ENCODE data around the gene TADA1.
A peak's percentile ranks its signal among the peaks of the same experiment; 100 is the strongest.
"Not testable (repeated sequence)": the region's sequence is repeated elsewhere in the genome, so short reads cannot be mapped to it uniquely, and the experiment has no call there.

Gene TADA1

DNA sequence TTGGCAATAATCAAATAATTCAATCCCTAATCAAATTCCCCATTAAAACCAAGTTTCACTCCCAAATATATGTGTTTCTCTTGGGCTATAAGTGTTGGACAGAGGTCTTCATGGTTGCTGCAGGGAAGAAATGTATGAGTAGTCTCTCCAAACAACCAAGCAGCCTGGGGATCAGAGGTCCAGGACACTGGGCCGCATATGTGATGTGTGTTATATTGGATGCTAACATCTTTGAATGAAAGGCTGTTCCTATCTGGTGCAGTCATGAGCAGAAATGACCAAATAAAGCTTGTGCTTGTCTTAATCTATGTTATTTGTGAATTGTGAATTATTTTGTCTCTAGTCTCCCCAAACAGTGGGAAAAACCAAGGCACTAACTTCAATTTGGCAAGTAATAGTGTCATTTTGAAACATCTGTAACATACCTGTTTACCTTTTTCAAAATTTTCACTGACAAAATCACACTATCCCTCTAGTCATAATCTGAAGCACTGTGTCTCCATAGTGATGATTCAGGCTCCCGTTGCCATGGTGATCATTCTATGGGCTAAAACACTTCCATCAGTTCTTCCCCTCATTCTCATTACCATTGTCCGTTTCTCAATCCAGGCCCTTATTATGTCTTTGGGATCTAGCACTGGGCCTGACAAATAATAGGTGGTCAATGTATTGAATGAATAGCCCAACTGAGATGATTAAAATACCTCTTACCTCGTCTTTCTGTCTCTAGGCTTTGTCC, 12.5 kb upstream of the TADA1 start:
- Histone ChIP-seq H3K36me3 (ENCODE audit: control insufficient read depth, low read depth, low read length) (no peaks in the 10 kb centered on the region), H3K4me3 (ENCODE audit: low read length) (no peak overlapping the region), H3K4me1 (ENCODE audit: control insufficient read depth, low read depth, low read length) (no peaks in the 10 kb centered on the region), H3K9me3 (ENCODE audit: control insufficient read depth, low read depth, low read length) (no peaks in the 10 kb centered on the region), H3K27ac (ENCODE audit: low read length) (no peak overlapping the region), H3K27me3 (ENCODE audit: control insufficient read depth, insufficient read depth, low read length) (peaks cover 15% of the 10 kb centered on the region), H3K9ac (ENCODE audit: low read length) (no peak overlapping the region)

DNA sequence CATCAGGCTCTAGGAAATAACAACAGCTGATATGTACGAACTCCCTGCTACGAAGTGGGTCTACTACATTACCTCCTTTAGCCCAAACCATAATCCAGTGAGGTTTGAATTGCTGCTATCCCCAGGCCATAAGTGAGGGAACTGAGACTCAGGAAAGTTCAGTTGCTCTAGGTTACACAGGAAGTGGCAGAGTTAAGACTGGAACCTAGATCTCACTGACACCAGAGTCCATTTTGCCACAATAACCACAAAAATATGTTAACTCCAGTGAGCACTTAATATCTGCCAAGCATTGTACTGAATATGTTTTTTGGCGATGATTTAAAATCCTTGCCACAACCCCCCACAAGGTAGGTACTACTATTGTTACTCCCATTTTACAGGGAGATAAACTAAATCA, 8.9 kb upstream of the TADA1 start:
- Histone ChIP-seq H3K4me3 (ENCODE audit: low read length) (no peak overlapping the region), H3K27me3 (ENCODE audit: control insufficient read depth, insufficient read depth, low read length) (peaks cover 22% of the 10 kb centered on the region), H3K9me3 (ENCODE audit: control insufficient read depth, low read depth, low read length) (no peaks in the 10 kb centered on the region), H3K4me1 (ENCODE audit: control insufficient read depth, low read depth, low read length) (no peaks in the 10 kb centered on the region), H3K9ac (ENCODE audit: low read length) (no peak overlapping the region), H3K27ac (ENCODE audit: low read length) (no peak overlapping the region), H3K36me3 (ENCODE audit: control insufficient read depth, low read depth, low read length) (no peaks in the 10 kb centered on the region)

DNA sequence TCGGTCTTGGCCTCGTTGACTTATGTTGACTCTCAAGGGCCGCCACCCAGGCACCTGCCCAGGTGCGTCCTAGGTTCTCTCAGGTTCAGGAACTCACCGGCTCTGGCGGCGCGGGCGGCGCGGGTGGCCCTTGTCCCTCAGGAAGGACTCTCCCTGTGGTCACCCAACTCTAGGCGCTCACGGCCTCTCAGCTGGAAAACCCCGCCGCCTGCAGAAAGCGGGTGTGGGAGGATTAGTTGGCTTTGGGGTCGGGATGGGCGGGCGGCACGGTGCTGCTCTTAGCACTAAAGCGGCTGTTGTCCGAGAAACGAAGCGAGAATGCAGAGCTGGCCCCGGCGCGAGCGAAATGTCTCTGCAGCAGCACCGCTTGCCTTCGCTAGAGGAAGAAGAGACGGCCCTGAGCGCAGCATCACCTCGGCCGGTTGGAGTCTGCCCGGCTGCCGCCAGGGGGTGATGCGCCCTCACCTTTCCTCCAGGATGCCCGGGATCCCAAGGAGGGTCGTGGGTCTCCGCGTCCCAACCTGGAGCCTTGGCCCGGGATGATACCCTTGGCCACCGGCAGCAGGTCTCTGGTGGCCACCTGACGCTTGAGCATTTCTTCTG, 8.1 kb upstream of the TADA1 start:
- Histone ChIP-seq H3K4me1 (ENCODE audit: control insufficient read depth, low read depth, low read length) (no peaks in the 10 kb centered on the region), H3K9ac (ENCODE audit: low read length) (no peak overlapping the region), H3K9me3 (ENCODE audit: control insufficient read depth, low read depth, low read length) (no peaks in the 10 kb centered on the region), H3K27me3 (ENCODE audit: control insufficient read depth, insufficient read depth, low read length) (peaks cover 22% of the 10 kb centered on the region), H3K4me3 (ENCODE audit: low read length) (peak overlapping the region; percentile 10), H3K36me3 (ENCODE audit: control insufficient read depth, low read depth, low read length) (no peaks in the 10 kb centered on the region), H3K27ac (ENCODE audit: low read length) (no peak overlapping the region)

DNA sequence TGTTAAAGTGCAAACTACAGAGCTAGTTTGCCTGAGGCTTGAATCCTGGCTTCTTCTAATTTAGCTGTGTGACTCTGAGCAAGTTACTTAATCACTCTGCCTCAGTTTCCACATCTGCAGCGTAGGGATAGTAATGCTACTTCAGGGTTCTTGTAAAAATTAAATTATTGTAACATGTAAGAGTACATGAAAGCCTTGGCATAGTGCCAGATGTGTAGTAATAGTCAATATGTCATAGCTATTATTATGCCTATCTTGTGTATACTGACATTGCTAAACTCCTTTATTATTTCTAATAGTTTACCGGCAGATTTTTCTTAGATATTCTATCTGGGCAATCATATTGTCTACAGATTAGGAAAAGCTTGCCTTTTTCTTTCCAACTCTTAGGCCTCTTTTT, 6.8 kb upstream of the TADA1 start:
- Histone ChIP-seq H3K9me3 (ENCODE audit: control insufficient read depth, low read depth, low read length) (no peaks in the 10 kb centered on the region), H3K4me3 (ENCODE audit: low read length) (no peak overlapping the region), H3K36me3 (ENCODE audit: control insufficient read depth, low read depth, low read length) (no peaks in the 10 kb centered on the region), H3K27ac (ENCODE audit: low read length) (no peak overlapping the region), H3K27me3 (ENCODE audit: control insufficient read depth, insufficient read depth, low read length) (peaks cover 22% of the 10 kb centered on the region), H3K4me1 (ENCODE audit: control insufficient read depth, low read depth, low read length) (no peaks in the 10 kb centered on the region), H3K9ac (ENCODE audit: low read length) (no peak overlapping the region)

DNA sequence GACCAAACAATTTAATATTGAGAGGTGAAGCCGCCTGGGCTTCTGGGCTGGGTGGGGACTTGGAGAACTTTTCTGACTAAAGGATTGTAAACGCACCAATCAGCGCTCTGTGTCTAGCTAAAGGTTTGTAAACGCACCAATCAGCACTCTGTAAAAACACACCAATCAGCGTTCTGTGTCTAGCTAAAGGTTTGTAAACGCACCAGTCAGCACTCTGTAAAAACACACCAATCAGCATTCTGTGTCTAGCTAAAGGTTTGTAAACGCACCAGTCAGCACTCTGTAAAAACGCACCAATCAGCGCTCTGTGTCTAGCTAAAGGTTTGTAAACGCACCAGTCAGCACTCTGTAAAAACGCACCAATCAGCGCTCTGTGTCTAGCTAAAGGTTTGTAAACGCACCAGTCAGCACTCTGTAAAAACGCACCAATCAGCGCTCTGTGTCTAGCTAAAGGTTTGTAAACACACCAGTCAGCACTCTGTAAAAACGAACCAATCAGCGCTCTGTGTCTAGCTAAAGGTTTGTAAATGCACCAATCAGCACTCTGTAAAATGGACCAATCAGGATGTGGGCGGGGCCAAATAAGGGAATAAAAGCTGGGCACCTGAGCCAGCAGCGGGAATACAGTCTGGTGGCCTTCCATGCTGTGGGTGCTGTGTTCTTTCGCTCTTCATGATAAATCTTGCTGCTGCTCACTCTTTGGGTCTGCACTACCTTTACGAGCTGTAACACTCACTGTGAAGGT, 2.3 kb upstream of the TADA1 start:
- not testable (repeated sequence) for H3K27me3 ChIP-seq (ENCODE audit: control insufficient read depth, insufficient read depth, low read length); H3K36me3 ChIP-seq (ENCODE audit: control insufficient read depth, low read depth, low read length); H3K4me3 ChIP-seq (ENCODE audit: low read length); H3K9me3 ChIP-seq (ENCODE audit: control insufficient read depth, low read depth, low read length); H3K27ac ChIP-seq (ENCODE audit: low read length); H3K9ac ChIP-seq (ENCODE audit: low read length)
- peaks cover 10% of the 10 kb centered on the region for H3K4me1 ChIP-seq (ENCODE audit: control insufficient read depth, low read depth, low read length)

DNA sequence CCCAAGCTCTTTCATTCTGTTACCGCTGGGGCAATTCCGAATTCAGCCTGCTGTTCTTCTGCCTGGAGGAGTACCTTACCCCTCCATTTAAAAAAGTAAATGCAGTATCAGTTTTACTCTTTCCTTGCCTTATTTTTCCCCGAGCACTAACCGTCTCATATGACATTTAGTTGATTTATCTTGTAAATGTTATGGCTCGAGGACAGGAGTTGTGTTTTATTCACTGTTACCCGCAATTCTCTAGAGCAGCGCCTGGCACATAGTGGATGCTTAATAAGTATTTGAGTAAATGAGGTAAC, 425 bp upstream of the TADA1 start:
- H3K4me1 ChIP-seq (ENCODE audit: control insufficient read depth, low read depth, low read length) = peaks cover 10% of the 10 kb centered on the region
- H3K36me3 ChIP-seq (ENCODE audit: control insufficient read depth, low read depth, low read length) = peaks cover 3% of the 10 kb centered on the region
- no peaks in the 10 kb centered on the region for H3K9me3 ChIP-seq (ENCODE audit: control insufficient read depth, low read depth, low read length)
- peak overlapping the region; percentile 44 for H3K4me3 ChIP-seq (ENCODE audit: low read length)
- no peak overlapping the region for H3K27ac ChIP-seq (ENCODE audit: low read length)
- no peak overlapping the region for H3K9ac ChIP-seq (ENCODE audit: low read length)
- no peaks in the 10 kb centered on the region for H3K27me3 ChIP-seq (ENCODE audit: control insufficient read depth, insufficient read depth, low read length)

DNA sequence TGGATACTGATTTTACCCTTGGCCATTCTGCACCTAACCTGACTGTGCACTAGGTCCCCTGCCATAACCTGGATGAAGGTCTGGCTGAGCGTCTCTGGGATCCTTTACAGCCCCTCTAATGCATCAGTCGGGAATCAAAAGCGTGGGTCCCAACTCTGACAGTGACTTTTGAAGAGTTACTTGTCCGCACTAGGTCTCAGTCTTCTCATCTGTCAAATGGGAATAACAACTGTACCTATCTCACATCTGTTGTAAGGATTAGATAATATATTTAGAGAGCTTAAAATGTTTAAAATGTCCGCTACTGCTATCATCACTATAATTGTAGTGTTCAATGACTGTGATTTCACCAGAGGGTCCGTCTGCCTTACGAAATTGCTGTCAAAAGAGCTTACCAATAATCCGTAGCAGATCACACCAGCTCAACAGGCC, 746 bp downstream of the TADA1 start:
- H3K36me3 ChIP-seq (ENCODE audit: control insufficient read depth, low read depth, low read length) = peaks cover 3% of the 10 kb centered on the region
- H3K27me3 ChIP-seq (ENCODE audit: control insufficient read depth, insufficient read depth, low read length) = no peaks in the 10 kb centered on the region
- no peaks in the 10 kb centered on the region for H3K9me3 ChIP-seq (ENCODE audit: control insufficient read depth, low read depth, low read length)
- peak overlapping the region; percentile 80 for H3K27ac ChIP-seq (ENCODE audit: low read length)
- peak overlapping the region; percentile 84 for H3K4me3 ChIP-seq (ENCODE audit: low read length)
- peaks cover 10% of the 10 kb centered on the region for H3K4me1 ChIP-seq (ENCODE audit: control insufficient read depth, low read depth, low read length)
- peak overlapping the region; percentile 93 for H3K9ac ChIP-seq (ENCODE audit: low read length)

DNA sequence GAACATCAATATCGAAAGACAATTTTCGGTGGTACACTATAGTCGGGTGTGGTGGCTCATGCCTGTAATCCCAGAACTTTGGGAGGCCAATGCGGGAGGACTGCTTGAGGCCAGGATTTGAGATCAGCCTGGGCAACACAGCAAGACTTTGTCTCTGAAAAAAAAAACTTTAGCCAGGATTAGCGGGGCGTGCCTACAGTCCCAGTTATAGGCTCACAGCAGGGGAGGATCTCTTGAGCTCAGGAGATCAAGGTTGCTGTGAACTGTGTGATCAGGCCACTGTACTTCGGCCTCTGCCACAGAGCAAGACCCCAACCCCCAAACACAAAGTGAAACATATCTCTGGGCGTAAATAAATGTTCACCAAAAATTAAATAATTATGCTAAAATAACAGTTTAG, 1.6 kb downstream of the TADA1 start:
- Histone ChIP-seq H3K4me1 (ENCODE audit: control insufficient read depth, low read depth, low read length) (peaks cover 10% of the 10 kb centered on the region), H3K9ac (ENCODE audit: low read length) (no peak overlapping the region), H3K4me3 (ENCODE audit: low read length) (no peak overlapping the region), H3K9me3 (ENCODE audit: control insufficient read depth, low read depth, low read length) (no peaks in the 10 kb centered on the region), H3K27me3 (ENCODE audit: control insufficient read depth, insufficient read depth, low read length) (no peaks in the 10 kb centered on the region), H3K36me3 (ENCODE audit: control insufficient read depth, low read depth, low read length) (peaks cover 3% of the 10 kb centered on the region), H3K27ac (ENCODE audit: low read length) (no peak overlapping the region)

DNA sequence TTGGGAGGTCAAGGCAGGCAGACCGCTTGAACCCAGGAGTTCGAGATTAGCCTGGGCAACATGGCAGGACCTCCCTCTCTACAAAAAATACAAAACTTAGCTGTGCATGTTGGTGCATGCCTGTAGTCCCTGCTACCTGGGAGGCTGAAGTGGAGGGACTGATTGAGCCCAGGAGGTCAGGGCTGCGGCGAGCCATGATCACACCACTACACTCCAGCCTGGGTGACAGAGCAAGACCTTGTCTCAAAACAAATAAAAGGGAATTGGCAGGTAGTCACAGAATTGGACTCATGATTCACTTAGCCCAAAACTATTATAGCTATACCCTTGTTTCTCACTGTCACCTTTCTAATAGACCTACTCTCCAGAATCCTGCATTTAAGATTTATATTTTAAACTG, 5.5 kb downstream of the TADA1 start:
- H3K4me1 ChIP-seq (ENCODE audit: control insufficient read depth, low read depth, low read length) = peaks cover 10% of the 10 kb centered on the region
- no peak overlapping the region for H3K4me3 ChIP-seq (ENCODE audit: low read length)
- H3K27me3 ChIP-seq (ENCODE audit: control insufficient read depth, insufficient read depth, low read length) = no peaks in the 10 kb centered on the region
- H3K36me3 ChIP-seq (ENCODE audit: control insufficient read depth, low read depth, low read length) = peaks cover 16% of the 10 kb centered on the region
- H3K9ac ChIP-seq (ENCODE audit: low read length) = no peak overlapping the region
- H3K27ac ChIP-seq (ENCODE audit: low read length) = no peak overlapping the region
- H3K9me3 ChIP-seq (ENCODE audit: control insufficient read depth, low read depth, low read length) = no peaks in the 10 kb centered on the region

DNA sequence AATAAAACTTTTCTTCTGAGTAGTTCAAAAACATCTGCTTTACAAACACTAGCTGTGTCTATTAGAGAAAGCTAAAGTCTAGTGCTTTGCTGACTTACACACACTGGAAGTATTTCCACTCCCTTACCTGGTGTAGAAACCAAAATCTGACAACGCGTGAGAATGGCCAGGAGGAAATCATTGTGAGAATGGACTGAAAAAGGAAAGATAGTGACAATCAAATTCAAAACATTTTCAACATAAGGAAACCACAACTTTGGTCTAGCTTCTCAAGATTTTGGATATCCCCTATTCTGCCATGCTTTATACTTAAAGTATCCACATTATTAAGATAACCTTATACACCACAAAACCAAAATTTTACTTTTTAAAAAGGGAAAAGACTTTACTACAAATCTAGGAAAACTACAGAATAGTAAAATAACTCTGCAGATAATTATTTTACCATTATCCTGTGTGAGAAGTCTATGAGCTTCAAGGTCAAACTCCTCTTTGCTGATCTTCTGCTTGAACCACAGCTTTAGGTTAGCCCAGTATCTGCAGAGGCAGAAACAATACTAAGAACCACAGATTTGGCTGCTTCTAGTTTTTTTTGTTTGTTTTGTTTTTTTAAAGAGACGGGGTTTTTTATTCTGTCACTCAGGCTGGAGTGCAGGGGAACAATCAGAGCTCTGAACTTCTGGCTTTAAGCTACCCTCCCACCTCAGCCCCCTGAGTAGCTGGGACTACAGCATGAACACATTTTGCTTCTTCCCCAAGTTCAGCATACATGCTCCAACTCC, 6.6 kb downstream of the TADA1 start:
- no peaks in the 10 kb centered on the region for H3K9me3 ChIP-seq (ENCODE audit: control insufficient read depth, low read depth, low read length)
- no peak overlapping the region for H3K27ac ChIP-seq (ENCODE audit: low read length)
- H3K4me1 ChIP-seq (ENCODE audit: control insufficient read depth, low read depth, low read length) = peaks cover 2% of the 10 kb centered on the region
- peaks cover 19% of the 10 kb centered on the region for H3K36me3 ChIP-seq (ENCODE audit: control insufficient read depth, low read depth, low read length)
- no peak overlapping the region for H3K9ac ChIP-seq (ENCODE audit: low read length)
- no peak overlapping the region for H3K4me3 ChIP-seq (ENCODE audit: low read length)
- H3K27me3 ChIP-seq (ENCODE audit: control insufficient read depth, insufficient read depth, low read length) = no peaks in the 10 kb centered on the region

DNA sequence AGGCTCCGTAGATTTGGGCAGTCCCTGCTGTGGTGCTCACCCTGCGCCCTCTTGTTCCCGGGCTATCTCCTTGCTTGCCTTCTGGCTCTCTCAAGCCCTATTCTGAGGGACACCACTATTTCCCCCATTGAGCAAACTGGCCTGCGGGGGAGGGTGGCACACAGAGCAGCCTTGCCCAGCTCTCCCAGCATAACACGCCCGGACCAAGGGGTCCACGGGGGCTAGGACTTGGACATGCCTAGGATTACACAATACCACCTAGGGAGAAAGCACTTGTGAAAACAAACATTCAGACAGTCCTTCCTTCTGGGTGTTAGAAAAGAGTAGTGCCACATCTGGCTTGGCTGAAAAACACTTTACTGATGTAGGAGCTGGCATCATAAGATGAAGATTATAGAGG, 7.4 kb downstream of the TADA1 start:
- no peaks in the 10 kb centered on the region for H3K4me1 ChIP-seq (ENCODE audit: control insufficient read depth, low read depth, low read length)
- no peak overlapping the region for H3K4me3 ChIP-seq (ENCODE audit: low read length)
- no peaks in the 10 kb centered on the region for H3K27me3 ChIP-seq (ENCODE audit: control insufficient read depth, insufficient read depth, low read length)
- H3K36me3 ChIP-seq (ENCODE audit: control insufficient read depth, low read depth, low read length) = peaks cover 26% of the 10 kb centered on the region
- H3K9ac ChIP-seq (ENCODE audit: low read length) = no peak overlapping the region
- no peaks in the 10 kb centered on the region for H3K9me3 ChIP-seq (ENCODE audit: control insufficient read depth, low read depth, low read length)
- no peak overlapping the region for H3K27ac ChIP-seq (ENCODE audit: low read length)
